SK-N-SH (cell line): ENCODE measurements around the gene KRTAP12-2. TPM values are rescaled to one million over a fixed set of nuclear protein-coding genes. Genes with fewer than 3 reads are reported as not detected.

Source experiments
- CTCF ChIA-PET: fragments of 300-600, 350-600 bp; formaldehyde crosslinking; extraction: SDS; loops from one replicate; lab custom pipeline; 2021; lab: Yijun Ruan, JAX
- POLR2A ChIA-PET: fragments of 350-600 bp; sonication (Branson Sonifier 250); formaldehyde crosslinking; extraction: SDS; loops from one replicate; lab custom pipeline; 2020; ENCODE audit warnings: antibody characterized with exemption, inconsistent platforms; lab: Yijun Ruan, JAX
- DNase-seq: peaks from one replicate; pipeline ENCODE4 v3.0.0; 2012
- H2AFZ ChIP-seq: fragments of 200-600 bp; sonication (generic); 2 replicates; pipeline ENCODE4 v1.8.1; 2016; ENCODE audit warnings: antibody characterized with exemption, mild to moderate bottlenecking, low read depth
- H3F3A ChIP-seq: fragments of 200-600 bp; sonication (generic); replicated peaks from 2 replicates; pipeline ENCODE3; 2016; ENCODE audit warnings: antibody characterized with exemption, mild to moderate bottlenecking; ENCODE audit not compliant: insufficient read depth
- H3K27ac ChIP-seq, 2 experiments: fragments of 200-500 bp in 1 of 2; fragments of 200-600 bp in 1 of 2; sonication (Bioruptor generic) in 1 of 2; sonication (generic), shearing (Covaris generic) in 1 of 2; 2 replicates each; pipeline versions ENCODE4 v1.5.1 to v1.6.1; 2014 to 2016; ENCODE audit warnings: low read depth in 2 of 2, inconsistent platforms in 1 of 2, low read length in 1 of 2, mild to moderate bottlenecking in 1 of 2, mixed read lengths in 1 of 2
- H3K27me3 ChIP-seq: fragments of 200-600 bp; sonication (generic), shearing (Covaris generic); 2 replicates; pipeline ENCODE4 v1.6.1; 2016; ENCODE audit warnings: mixed run types; ENCODE audit not compliant: insufficient read depth
- H3K36me3 ChIP-seq, 2 experiments: fragments of 200-500 bp in 1 of 2; fragments of 200-600 bp in 1 of 2; sonication (Bioruptor generic) in 1 of 2; sonication (generic) in 1 of 2; replicated peaks in 1 of 2; 2 replicates each; pipeline versions ENCODE3 to v1.5.1; 2014 to 2016; ENCODE audit warnings: low read length in 1 of 2, mild to moderate bottlenecking in 1 of 2; ENCODE audit not compliant: insufficient read depth in 2 of 2, control insufficient read depth in 1 of 2
- H3K4me1 ChIP-seq, 2 experiments: fragments of 200-500 bp in 1 of 2; fragments of 200-600 bp in 1 of 2; sonication (Bioruptor generic) in 1 of 2; sonication (generic), shearing (Covaris generic) in 1 of 2; 2 replicates each; pipeline versions ENCODE4 v1.5.1 to v1.6.1; 2014 to 2016; ENCODE audit warnings: low read depth in 1 of 2, low read length in 1 of 2, mixed run types in 1 of 2; ENCODE audit not compliant: insufficient read depth in 2 of 2, control insufficient read depth in 1 of 2
- H3K4me2 ChIP-seq: fragments of 200-600 bp; sonication (generic), shearing (Covaris generic); 2 replicates; pipeline ENCODE4 v1.6.1; 2017; ENCODE audit warnings: mixed run types
- H3K4me3 ChIP-seq, 2 experiments: fragments of 200-500 bp in 1 of 2; fragments of 200-600 bp in 1 of 2; sonication (Bioruptor generic) in 1 of 2; sonication (generic), shearing (Covaris generic) in 1 of 2; 2 replicates each; pipeline versions ENCODE4 v1.5.1 to v1.8.1; 2014 to 2016; ENCODE audit warnings: low read depth in 2 of 2, inconsistent platforms in 1 of 2, low read length in 1 of 2, mild to moderate bottlenecking in 1 of 2, mixed read lengths in 1 of 2, moderate library complexity in 1 of 2
- H3K79me2 ChIP-seq: fragments of 200-600 bp; sonication (generic); 2 replicates; pipeline ENCODE4 v1.8.1; 2017; ENCODE audit warnings: mild to moderate bottlenecking; ENCODE audit not compliant: insufficient read depth
- H3K9ac ChIP-seq: fragments of 200-600 bp; sonication (generic); 2 replicates; pipeline ENCODE4 v1.6.1; 2017; ENCODE audit warnings: mixed run types
- H3K9me2 ChIP-seq: fragments of 200-600 bp; sonication (generic); 2 replicates; pipeline ENCODE4 v1.6.1; 2017; ENCODE audit warnings: mixed run types
- H3K9me3 ChIP-seq: fragments of 200-600 bp; sonication (generic); 2 replicates; pipeline ENCODE4 v1.6.1; 2017; ENCODE audit warnings: mixed run types, mild to moderate bottlenecking, moderate library complexity
- H4K20me1 ChIP-seq: fragments of 200-600 bp; sonication (generic); 2 replicates; pipeline ENCODE4 v1.6.1; 2017; ENCODE audit warnings: mild to moderate bottlenecking, mixed run types; ENCODE audit not compliant: insufficient read depth
- CHD2 ChIP-seq: fragments of 150-350 bp; IDR thresholded peaks from 2 replicates; pipeline ENCODE4 v1.6.1; 2018; ENCODE audit warnings: low read length; ENCODE audit not compliant: partially characterized antibody
- ELF1 ChIP-seq: IDR thresholded peaks from 2 replicates; pipeline ENCODE4 v1.4.0; 2012
- FOXJ3 ChIP-seq: sonication (generic); formaldehyde crosslinking; IDR thresholded peaks from 2 replicates; pipeline ENCODE4 v1.5.1; 2020; ENCODE audit warnings: mild to moderate bottlenecking, missing genetic modification reagents
- FOXM1 ChIP-seq: IDR thresholded peaks from 2 replicates; pipeline ENCODE4 v1.4.0; 2012; ENCODE audit warnings: low read depth, mild to moderate bottlenecking
- GATA2 ChIP-seq: sonication (generic); formaldehyde crosslinking; IDR thresholded peaks from 2 replicates; pipeline ENCODE4 v1.5.0; 2020; ENCODE audit warnings: mild to moderate bottlenecking, missing genetic modification reagents
- JUND ChIP-seq: IDR thresholded peaks from 2 replicates; pipeline ENCODE4 v1.4.0; 2012
- MXI1 ChIP-seq: IDR thresholded peaks from 2 replicates; pipeline ENCODE4 v1.6.1; 2012; ENCODE audit warnings: mild to moderate bottlenecking, low read depth, low read length, improper control_type of control experiment
- NFIC ChIP-seq: IDR thresholded peaks from 2 replicates; pipeline ENCODE4 v1.4.0; 2012; ENCODE audit warnings: borderline replicate concordance
- NRF1 ChIP-seq: IDR thresholded peaks from 2 replicates; pipeline ENCODE4 v1.6.1; 2012; ENCODE audit warnings: low read depth, mild to moderate bottlenecking, low read length
- POLR2AphosphoS5 ChIP-seq: IDR thresholded peaks from 2 replicates; pipeline ENCODE4 v1.6.1; 2012; ENCODE audit warnings: low read depth, low read length
- RCOR1 ChIP-seq: fragments of 150-350 bp; IDR thresholded peaks from 2 replicates; pipeline ENCODE4 v1.6.1; 2017; ENCODE audit warnings: antibody characterized with exemption, low read length
- REST ChIP-seq: IDR thresholded peaks from 2 replicates; pipeline ENCODE4 v1.6.1; 2012; ENCODE audit warnings: mild to moderate bottlenecking, low read depth, low read length, moderate library complexity
- RFX5 ChIP-seq: IDR thresholded peaks from 2 replicates; pipeline ENCODE4 v1.6.1; 2012; ENCODE audit warnings: mild to moderate bottlenecking, improper control_type of control experiment, low read length
- SMC3 ChIP-seq: IDR thresholded peaks from 2 replicates; pipeline ENCODE4 v1.6.1; 2012; ENCODE audit warnings: low read depth, low read length, improper control_type of control experiment
- TEAD4 ChIP-seq: IDR thresholded peaks from 2 replicates; pipeline ENCODE4 v1.4.0; 2012; ENCODE audit warnings: mild to moderate bottlenecking, borderline replicate concordance; ENCODE audit not compliant: insufficient read depth
- USF1 ChIP-seq: IDR thresholded peaks from 2 replicates; pipeline ENCODE4 v1.4.0; 2012; ENCODE audit warnings: low read depth, borderline replicate concordance
- YY1 ChIP-seq: IDR thresholded peaks from 2 replicates; pipeline ENCODE4 v1.4.0; 2012; ENCODE audit warnings: low read depth, mild to moderate bottlenecking
- WGBS: methylation state at CpG from one replicate; pipeline ENCODE4 v1.1.6; 2017; ENCODE audit warnings: low lambda C conversion rate; 5-methylcytosine and 5-hydroxymethylcytosine counted together
- polyA plus RNA-seq, 3 experiments: library from polyadenylated mRNA; depleted of rRNA; stranded (reverse); fragments of >200 nt; gene quantifications; 2 replicates each; pipeline ENCODE4 v1.2.3, GENCODE V29; 2012
- TF ChIP-seq, protein P1 (sequence below): IDR thresholded peaks from 2 replicates; pipeline ENCODE4 v1.4.0; 2012; ENCODE audit warnings: low read depth
- TF ChIP-seq, protein P2 (sequence below): fragments of 150-350 bp; IDR thresholded peaks from 2 replicates; pipeline ENCODE4 v1.6.1; 2017; ENCODE audit warnings: antibody characterized with exemption, low read length, low read depth, borderline replicate concordance

Gene KRTAP12-2
- polyA plus RNA-seq, 1 of the 3 experiments (the other 2 are of a cell fraction), result not detected

- H4K20me1 ChIP-seq, result no peaks in the 10 kb centered on the region
- WGBS, result 15% methylated on average over 6 of the region's 13 CpGs
- peaks cover 84% of the 10 kb centered on the region for H3K27me3 ChIP-seq
- no peaks in the 10 kb centered on the region for H3K9me2 ChIP-seq
- H3K4me2 ChIP-seq, result no peak overlapping the region
- TF ChIP-seq, protein P1, sequence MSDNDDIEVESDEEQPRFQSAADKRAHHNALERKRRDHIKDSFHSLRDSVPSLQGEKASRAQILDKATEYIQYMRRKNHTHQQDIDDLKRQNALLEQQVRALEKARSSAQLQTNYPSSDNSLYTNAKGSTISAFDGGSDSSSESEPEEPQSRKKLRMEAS, result no peak
- no peak for TF ChIP-seq FOXJ3 (CRISPR knock-in tag)
- TF ChIP-seq SMC3, result no peak
- TF ChIP-seq YY1, result no peak
- no peak for TF ChIP-seq CHD2
- no peak for TF ChIP-seq JUND
- no peak for TF ChIP-seq NFIC
- TF ChIP-seq MXI1, result no peak
- TF ChIP-seq TEAD4, result no peak
- TF ChIP-seq GATA2 (CRISPR knock-in tag), result no peak
- TF ChIP-seq, protein P2, sequence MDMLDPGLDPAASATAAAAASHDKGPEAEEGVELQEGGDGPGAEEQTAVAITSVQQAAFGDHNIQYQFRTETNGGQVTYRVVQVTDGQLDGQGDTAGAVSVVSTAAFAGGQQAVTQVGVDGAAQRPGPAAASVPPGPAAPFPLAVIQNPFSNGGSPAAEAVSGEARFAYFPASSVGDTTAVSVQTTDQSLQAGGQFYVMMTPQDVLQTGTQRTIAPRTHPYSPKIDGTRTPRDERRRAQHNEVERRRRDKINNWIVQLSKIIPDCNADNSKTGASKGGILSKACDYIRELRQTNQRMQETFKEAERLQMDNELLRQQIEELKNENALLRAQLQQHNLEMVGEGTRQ, result no peak
- TF ChIP-seq NRF1, result no peak
- no peak for TF ChIP-seq REST
- TF ChIP-seq RFX5, result no peak
- no peak for TF ChIP-seq RCOR1
- no peak for TF ChIP-seq FOXM1
- TF ChIP-seq POLR2AphosphoS5, result no peak
- TF ChIP-seq USF1, result no peak
- TF ChIP-seq ELF1, result no peak
- no peaks in the 10 kb centered on the region for H3K9me3 ChIP-seq
- no peaks in the 10 kb centered on the region for H3K79me2 ChIP-seq
- no peak overlapping the region for H3K27ac ChIP-seq
- no peaks in the 10 kb centered on the region for H3F3A ChIP-seq
- no peaks in the 10 kb centered on the region for H3K36me3 ChIP-seq
- H2AFZ ChIP-seq, result no peak overlapping the region
- no peak overlapping the region for H3K9ac ChIP-seq
- no peak overlapping the region for H3K4me3 ChIP-seq
- H3K4me1 ChIP-seq, result no peaks in the 10 kb centered on the region; a peak in 1 of 4 replicates
- ChIA-PET POLR2A (no interaction called here), CTCF (interaction anchor here (1.0 kb wide), 1 partner anchor 198 kb away, joined by 3 read pairs; no protein-coding TSS in a partner anchor)
- DNase-seq, result peak; percentile 20
Measured at GRCh38 chr21:44708213-44708865, 41.6 kb upstream of the KRTAP12-2 start.
